GM19452 (cell line): ENCODE measurements around the gene DHX57.
A peak's percentile ranks its signal among the peaks of the same experiment; 100 is the strongest.
"Not testable (repeated sequence)": the region's sequence is repeated elsewhere in the genome, so short reads cannot be mapped to it uniquely, and the experiment has no call there.

ENCODE experiments used
- ATAC-seq: cut with Tn5 transposase; IDR thresholded peaks from one replicate; pipeline ENCODE4 v1.9.1; 2021; ENCODE audit not compliant: unreplicated experiment

The DHX57 gene

GRCh38 chr2:38873763-38874162, 2.0 kb downstream of the DHX57 start:
- ATAC-seq = no peak

- ATAC-seq = no peak
Measured at GRCh38 chr2:38871432-38871831, 4.3 kb downstream of the DHX57 start.

DNA sequence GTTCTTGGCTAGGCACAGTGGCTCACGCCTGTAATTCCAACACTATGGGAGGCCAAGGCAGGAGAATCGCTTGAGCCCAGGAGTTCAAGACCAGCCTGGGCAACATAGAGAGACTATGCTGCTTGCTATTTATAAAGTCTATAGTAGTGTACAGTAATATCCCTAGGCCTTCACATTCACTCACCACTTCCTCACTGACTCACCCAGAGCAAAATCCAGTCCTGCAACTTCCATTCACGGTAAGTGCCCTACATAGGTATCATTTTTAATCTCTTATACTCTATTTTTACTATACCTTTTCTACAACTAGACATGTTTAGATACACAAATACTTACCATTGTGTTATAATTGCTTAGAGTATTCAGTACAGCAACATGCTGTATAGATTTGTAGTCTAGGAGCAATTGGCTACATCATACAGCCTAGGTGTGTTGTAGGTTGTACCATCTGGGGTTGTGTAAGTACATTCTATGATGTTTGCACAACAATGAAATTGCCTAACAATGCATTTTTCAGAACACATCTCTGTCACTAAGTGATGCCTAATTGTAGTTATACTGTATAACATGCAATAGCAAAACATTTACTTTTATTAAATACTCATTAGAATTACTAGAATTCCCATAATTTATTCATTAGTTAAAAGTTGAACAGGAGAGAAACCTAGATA, 8.8 kb downstream of the DHX57 start:
- no peak for ATAC-seq

DNA sequence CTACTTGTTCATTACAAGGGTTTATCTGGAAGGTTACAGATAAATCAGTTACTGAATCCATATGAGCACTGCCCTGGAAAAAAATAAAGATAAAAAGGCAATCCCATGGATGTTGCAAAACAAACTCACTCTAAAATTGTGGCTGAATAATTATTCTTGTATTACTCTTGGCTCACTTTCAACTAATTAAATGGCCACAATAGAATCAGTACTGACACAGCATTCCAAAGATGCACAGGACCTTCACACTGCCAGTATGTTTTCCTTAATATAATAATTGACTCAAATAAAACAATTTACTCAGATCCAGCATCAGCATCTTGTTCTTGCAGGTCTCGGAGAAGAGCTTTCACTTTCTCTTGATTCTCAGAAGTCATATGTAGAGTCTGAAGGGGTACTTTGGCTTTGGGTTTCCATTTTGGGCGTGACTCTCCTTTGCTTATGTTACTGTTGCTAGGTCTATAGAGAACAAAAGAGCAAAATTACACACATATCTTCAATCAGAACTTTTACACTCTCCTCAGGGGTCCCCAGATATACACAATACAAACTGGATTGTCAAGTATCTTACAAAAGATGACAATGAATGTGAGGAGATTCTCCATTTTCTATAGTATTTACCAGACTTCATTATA, 12.6 kb downstream of the DHX57 start:
- no peak for ATAC-seq

GRCh38 chr2:38862476-38862875, 13.3 kb downstream of the DHX57 start:
- ATAC-seq = no peak

DNA sequence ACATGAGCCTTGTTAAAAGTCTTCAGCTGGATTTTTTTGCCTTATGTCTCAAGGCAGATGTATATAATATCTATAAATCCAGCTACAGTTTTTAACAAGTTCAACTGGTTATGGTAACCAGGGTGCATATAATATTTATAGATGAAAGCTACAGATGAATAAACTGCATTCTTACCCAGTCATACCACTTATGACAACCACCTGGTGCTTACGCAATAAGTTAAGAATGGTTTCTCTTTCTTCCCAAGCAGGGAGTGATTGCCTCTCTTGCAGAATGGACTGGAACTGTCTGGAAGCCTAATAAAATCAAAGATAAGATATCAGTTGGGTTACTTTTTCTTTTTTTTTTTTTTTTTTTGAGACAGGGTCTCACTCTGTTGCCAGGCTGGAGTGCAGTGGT, 19.6 kb downstream of the DHX57 start:
- ATAC-seq = no peak

DNA sequence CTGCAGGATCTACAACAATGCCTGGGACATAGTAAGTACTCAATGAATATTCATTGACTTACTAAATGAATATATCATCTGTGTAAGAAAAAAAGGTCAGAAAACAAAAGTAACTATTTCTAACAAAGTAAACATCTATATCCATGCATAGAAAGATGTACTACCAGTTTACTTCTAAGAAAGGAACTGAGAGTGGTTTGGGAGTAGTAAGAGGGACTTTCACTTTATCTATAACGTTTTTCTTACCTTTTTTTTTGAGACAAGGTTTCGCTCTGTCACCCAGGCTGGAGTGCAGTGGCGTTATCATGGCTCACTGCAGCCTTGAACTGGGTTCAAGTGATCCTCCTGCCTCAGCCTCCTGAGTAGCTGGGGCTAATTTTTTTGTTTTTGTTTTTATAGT, 25.7 kb downstream of the DHX57 start:
- ATAC-seq = peak; percentile 67

DNA sequence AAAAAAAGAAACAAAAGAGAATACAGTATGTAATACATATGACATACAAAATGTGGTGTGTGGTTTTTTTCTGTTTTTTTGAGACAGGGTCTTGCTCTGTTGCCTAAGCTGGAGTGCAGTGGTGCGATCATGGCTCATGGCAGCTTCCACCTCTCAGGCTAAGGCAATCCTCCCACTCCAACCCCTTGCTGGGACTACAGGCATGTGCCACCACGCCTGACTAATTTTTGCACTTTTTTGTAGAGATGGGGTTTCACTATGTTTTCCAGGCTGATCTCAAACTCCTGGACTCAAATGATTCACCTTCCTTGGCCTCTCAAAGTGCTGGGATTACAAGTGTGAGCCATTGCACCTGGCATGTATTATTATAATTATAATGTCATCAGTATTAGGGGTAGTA, 38.9 kb downstream of the DHX57 start:
- no peak for ATAC-seq

DNA sequence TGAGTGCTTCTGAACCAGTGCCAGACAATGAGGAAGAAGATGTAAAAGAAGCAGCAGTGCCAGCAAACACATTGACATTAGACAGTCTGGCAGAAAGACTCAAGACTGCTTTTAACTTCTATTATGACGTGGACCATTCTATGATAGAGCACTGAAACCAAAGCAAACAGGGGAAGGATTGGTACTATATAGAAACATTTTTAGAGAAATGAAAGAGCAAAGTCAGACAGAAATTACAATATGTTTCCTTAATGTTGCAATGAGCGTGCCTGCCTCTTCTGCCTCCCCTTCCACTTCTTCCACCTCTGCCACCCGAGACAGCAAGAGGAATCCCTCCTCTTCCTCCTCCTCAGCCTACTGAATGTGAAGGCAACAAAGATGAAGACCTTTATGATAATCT, 39.7 kb downstream of the DHX57 start:
- peak; percentile 87 for ATAC-seq

- ATAC-seq = no peak
Measured at GRCh38 chr2:38835015-38835601, 40.6 kb downstream of the DHX57 start.

- no peak for ATAC-seq
Measured at GRCh38 chr2:38830526-38831159, 45.1 kb downstream of the DHX57 start.

DNA sequence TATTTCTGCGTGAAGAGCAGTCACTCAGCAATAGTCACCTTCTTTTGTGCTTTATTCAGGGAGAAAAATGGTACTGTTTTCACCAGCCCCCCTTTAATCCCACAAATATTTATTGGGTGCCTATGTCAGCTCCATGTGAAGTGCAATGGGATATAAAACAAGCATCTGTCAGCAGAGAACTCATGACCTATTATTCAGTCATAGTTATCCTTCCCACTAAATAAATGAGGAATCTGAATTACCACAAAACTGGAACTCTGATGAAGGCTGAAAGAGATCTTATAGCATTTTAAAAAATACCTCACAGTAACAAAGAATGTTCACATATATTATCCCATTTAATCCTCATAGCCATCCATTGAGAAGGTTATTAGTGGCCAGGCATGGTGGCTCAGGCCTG, 45.8 kb downstream of the DHX57 start:
- no peak for ATAC-seq

DNA sequence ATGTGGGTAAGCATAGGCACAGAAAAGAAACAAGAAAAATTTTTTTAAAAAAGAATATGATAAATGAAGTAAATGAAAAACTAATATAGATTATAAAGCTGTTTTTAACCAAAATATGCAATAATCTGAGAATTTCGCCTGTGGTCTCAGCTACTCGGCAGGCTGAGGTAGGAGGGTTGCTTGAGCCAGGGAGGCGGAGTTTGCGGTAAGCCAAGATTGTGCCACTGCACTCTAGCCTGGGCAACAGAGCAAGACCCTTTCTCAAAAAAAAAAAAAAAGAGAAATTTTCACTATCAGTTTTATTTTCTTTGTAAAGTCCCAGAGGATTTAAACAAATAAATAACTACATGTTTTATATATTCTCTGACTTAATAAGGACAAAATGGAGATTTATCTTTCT, 47.3 kb downstream of the DHX57 start:
- no peak for ATAC-seq

GRCh38 chr2:38827539-38828145, 48.1 kb downstream of the DHX57 start:
- ATAC-seq = not testable (repeated sequence)

DNA sequence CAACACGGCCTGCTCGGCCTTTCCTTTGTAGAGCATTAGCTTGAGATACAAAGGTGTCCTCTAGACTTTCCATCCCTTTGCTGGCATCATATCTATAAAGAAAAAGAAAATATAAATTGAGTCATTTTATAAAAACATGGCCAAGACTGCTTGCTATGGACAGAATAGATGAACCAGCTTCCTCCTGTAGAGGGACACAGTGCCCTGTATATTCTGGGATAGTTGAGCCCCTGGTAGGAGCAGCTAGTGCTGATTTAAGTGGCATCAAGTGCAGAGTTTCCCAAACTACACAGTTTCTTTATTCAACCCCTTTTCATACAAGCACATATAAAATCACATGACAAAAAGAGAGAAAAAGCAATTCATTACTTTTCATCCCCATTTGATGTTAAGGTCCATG, 49.8 kb downstream of the DHX57 start:
- no peak for ATAC-seq

DNA sequence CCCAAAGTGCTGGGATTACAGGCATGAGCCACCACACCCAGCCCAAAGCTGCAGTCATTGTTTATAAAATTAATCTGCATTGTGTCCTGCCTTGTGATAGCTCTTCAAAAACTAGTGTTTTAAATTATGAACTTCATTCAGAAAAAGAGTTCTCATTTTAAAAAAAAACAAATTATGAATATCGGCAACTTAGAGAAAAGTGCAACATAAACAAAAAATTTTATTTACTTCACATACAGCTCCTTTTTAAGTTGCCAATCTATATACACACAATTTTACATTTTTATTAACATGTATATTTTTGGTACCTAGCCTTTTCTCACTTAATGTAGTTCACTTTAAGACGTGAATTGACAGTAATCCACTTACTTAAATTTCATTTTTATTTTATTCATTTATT, 50.8 kb downstream of the DHX57 start:
- ATAC-seq = no peak

DNA sequence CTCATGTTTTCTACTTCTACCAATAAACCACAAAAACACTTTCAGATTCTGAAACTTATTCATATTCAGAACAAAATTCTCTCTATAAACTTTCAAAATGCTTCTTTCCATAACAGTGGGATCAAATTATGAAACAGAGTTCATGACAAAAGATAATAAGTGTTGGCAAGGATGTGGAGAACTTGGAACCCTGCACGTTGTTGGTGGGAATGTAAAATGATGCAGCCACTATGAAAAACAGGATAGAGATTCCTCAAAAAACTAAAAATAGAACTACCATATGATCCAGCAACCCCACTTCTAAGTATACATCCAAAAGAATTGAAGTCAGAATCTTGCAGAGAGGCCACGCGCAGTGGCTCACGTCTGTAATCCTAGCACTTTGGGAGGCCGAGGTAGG, 52.3 kb downstream of the DHX57 start:
- ATAC-seq = no peak

GRCh38 chr2:38818565-38818964, 57.2 kb downstream of the DHX57 start:
- no peak for ATAC-seq

GRCh38 chr2:38815936-38816335, 59.8 kb downstream of the DHX57 start:
- ATAC-seq = no peak

- no peak for ATAC-seq
Measured at GRCh38 chr2:38810488-38810887, 65.2 kb downstream of the DHX57 start.

DNA sequence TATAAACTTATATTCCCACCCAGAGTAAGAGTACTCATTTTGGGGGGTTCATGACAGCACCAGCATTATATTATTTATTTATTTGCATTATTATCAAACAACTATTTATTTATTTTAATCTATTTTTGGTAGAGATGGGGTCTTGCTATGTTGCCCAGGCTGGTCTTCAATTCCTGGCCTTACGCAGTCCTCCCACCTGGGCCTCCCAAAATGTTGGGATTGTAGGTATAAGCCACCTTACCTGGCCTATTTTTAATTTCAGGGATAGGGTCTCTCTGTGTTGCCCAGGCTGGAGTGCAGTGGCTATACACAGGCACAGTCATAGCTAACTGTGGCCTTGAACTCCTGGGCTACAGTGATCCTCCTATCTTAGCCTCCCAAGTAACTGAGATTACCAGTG, 67.1 kb downstream of the DHX57 start:
- ATAC-seq = no peak

DNA sequence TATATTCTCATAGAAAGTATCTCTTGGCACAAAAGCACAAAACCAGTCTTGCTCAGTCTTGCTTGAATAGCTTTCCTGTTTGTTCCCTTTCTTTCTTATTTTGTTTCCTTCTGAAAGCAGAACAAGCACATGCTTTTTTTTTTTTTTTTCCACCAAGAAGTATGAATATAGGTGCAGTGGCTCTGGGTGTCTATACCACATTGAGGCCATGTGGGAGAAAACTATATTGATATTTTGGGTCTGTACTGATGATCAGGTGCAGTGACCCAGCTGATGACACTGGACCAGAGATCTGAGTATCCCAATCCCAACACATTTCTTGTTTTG, 69.0 kb downstream of the DHX57 start:
- ATAC-seq = no peak
